Progenitor cell of endocrine pancreas (in vitro differentiated cells): ENCODE data around the gene TMEM62. TPM values are rescaled to one million over a fixed set of nuclear protein-coding genes. Genes with fewer than 3 reads are reported as not detected.
"Not testable (repeated sequence)": the region's sequence is repeated elsewhere in the genome, so short reads cannot be mapped to it uniquely, and the experiment has no call there.

ENCODE experiments used
- DNase-seq: peaks from one replicate; pipeline ENCODE4 v3.0.0; 2021; ENCODE audit warnings: low spot score; ENCODE audit not compliant: unreplicated experiment
- H3K27ac Mint-ChIP-seq: 2 replicates; pipeline ENCODE4 v1.8.0; 2021; ENCODE audit warnings: mild to moderate bottlenecking, moderate library complexity, mixed read lengths
- H3K27me3 Mint-ChIP-seq: 2 replicates; pipeline ENCODE4 v1.8.0; 2021; ENCODE audit warnings: mixed read lengths
- H3K36me3 Mint-ChIP-seq: 2 replicates; pipeline ENCODE4 v1.8.0; 2022; ENCODE audit warnings: mixed read lengths; ENCODE audit not compliant: insufficient read depth
- H3K4me1 Mint-ChIP-seq: 2 replicates; pipeline ENCODE4 v1.8.0; 2021; ENCODE audit warnings: low read depth, mixed read lengths
- H3K4me3 Mint-ChIP-seq: 2 replicates; pipeline ENCODE4 v1.8.0; 2021; ENCODE audit warnings: low read depth, mild to moderate bottlenecking, moderate library complexity, mixed read lengths
- H3K9me3 Mint-ChIP-seq: 2 replicates; pipeline ENCODE4 v1.8.0; 2021; ENCODE audit warnings: low read depth, mixed read lengths
- CTCF ChIP-seq: fragments of 200-600 bp; sonication (generic); IDR thresholded peaks from one replicate; pipeline ENCODE4 v1.5.0; 2021; ENCODE audit warnings: antibody characterized with exemption, mild to moderate bottlenecking; ENCODE audit not compliant: unreplicated experiment
- total RNA-seq: library from RNA; stranded (reverse); gene quantifications from 2 replicates; pipeline ENCODE4 v1.2.1, GENCODE V29; 2021

The TMEM62 gene
- total RNA-seq, 1 donor from 2014 or later: 30.2 TPM

GRCh38 chr15:43118829-43119228 lies 14.6 kb upstream of the TMEM62 start:
- peaks cover 35% of the 10 kb centered on the region for H3K27me3 Mint-ChIP-seq
- no peaks in the 10 kb centered on the region for H3K9me3 Mint-ChIP-seq

GRCh38 chr15:43121863-43122262 lies 11.5 kb upstream of the TMEM62 start:
- peaks cover 23% of the 10 kb centered on the region for H3K27me3 Mint-ChIP-seq
- DNase-seq: no peak
- no peak overlapping the region for H3K4me3 Mint-ChIP-seq
- TF ChIP-seq CTCF: no peak
- no peak overlapping the region for H3K27ac Mint-ChIP-seq
- peaks cover 13% of the 10 kb centered on the region for H3K4me1 Mint-ChIP-seq
- H3K36me3 Mint-ChIP-seq: no peaks in the 10 kb centered on the region
- no peaks in the 10 kb centered on the region for H3K9me3 Mint-ChIP-seq

More at GRCh38 chr15:43118829-43119228, 14.6 kb upstream of the TMEM62 start:
- TF ChIP-seq CTCF: no peak
- peaks cover 7% of the 10 kb centered on the region for H3K4me1 Mint-ChIP-seq
- no peak for DNase-seq
- H3K36me3 Mint-ChIP-seq: no peaks in the 10 kb centered on the region
- H3K27ac Mint-ChIP-seq: no peak overlapping the region
- H3K4me3 Mint-ChIP-seq: no peak overlapping the region

- Mint-ChIP-seq H3K27me3 (peaks cover 6% of the 10 kb centered on the region), H3K36me3 (peaks cover 7% of the 10 kb centered on the region), H3K4me1 (peaks cover 21% of the 10 kb centered on the region), H3K9me3 (peaks cover 17% of the 10 kb centered on the region), H3K4me3 (no peak overlapping the region), H3K27ac (no peak overlapping the region)
- TF ChIP-seq CTCF: no peak
- no peak for DNase-seq
These were observed 8.2 kb upstream of the TMEM62 start for GRCh38 chr15:43125100-43125661.

- Mint-ChIP-seq H3K36me3 (peaks cover 7% of the 10 kb centered on the region), H3K27me3 (peaks cover 2% of the 10 kb centered on the region), H3K9me3 (peaks cover 17% of the 10 kb centered on the region), H3K4me1 (peaks cover 21% of the 10 kb centered on the region), H3K4me3 (no peak overlapping the region), H3K27ac (no peak overlapping the region)
- no peak for TF ChIP-seq CTCF
- no peak for DNase-seq
These were observed 7.0 kb upstream of the TMEM62 start for GRCh38 chr15:43126356-43126755.

- no peak for TF ChIP-seq CTCF
- Mint-ChIP-seq H3K27ac (peak overlapping the region; percentile 76), H3K36me3 (peaks cover 7% of the 10 kb centered on the region), H3K4me1 (peaks cover 19% of the 10 kb centered on the region), H3K9me3 (peaks cover 17% of the 10 kb centered on the region), H3K27me3 (no peaks in the 10 kb centered on the region), H3K4me3 (peak overlapping the region; percentile 22)
- DNase-seq: no peak
These were observed 5.6 kb upstream of the TMEM62 start for GRCh38 chr15:43127752-43128151.

GRCh38 chr15:43128174-43128979 lies 5.0 kb upstream of the TMEM62 start:
- H3K27me3 Mint-ChIP-seq, H3K36me3 Mint-ChIP-seq, DNase-seq: not testable (repeated sequence)
- Mint-ChIP-seq H3K9me3 (peaks cover 17% of the 10 kb centered on the region), H3K4me3 (peak overlapping the region; percentile 22), H3K4me1 (peaks cover 16% of the 10 kb centered on the region), H3K27ac (peak overlapping the region; percentile 78)
